ENCODE measurements around the gene MED28.

DNA sequence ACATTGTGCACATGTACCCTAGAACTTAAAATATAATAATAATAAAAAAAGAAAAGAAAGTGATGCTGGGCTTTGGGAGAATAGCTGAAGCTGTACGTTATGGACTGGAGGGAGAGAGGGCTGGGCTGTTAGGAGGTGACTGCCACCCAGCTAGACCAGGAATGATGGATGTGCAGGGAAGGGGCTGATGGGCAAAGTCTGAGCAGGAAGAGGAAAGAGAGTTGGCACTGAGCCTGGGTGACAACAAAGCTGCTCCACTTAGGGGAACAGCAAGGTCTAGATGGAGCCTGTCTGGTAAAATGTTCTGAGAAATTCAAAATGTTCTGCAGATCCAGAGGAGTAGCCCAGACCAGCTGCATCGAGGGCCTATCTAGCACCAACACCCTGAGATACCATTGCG is 32.3 kb downstream of the MED28 start:
- no peak for TF ChIP-seq CTCF (IDR thresholded peaks at IDR 0.05)
- no peak for TF ChIP-seq POLR2A (IDR thresholded peaks at IDR 0.05)

Data from body of pancreas (tissue), 4 donors.